ENCODE measurements around the gene UVRAG.
"Not testable (repeated sequence)": the region's sequence is repeated elsewhere in the genome, so short reads cannot be mapped to it uniquely, and the experiment has no call there.

Gene UVRAG

GRCh38 chr11:76035020-76035419 is 220.0 kb downstream of the UVRAG start:
- no peak for DNase-seq

GRCh38 chr11:76038608-76039007 is 223.6 kb downstream of the UVRAG start:
- DNase-seq, result no peak

- no peak for DNase-seq
Measured at GRCh38 chr11:76041208-76041607, 226.2 kb downstream of the UVRAG start.

- DNase-seq, result no peak
Measured at GRCh38 chr11:76044750-76045320, 229.8 kb downstream of the UVRAG start.

GRCh38 chr11:76047231-76047630 is 232.2 kb downstream of the UVRAG start:
- no peak for DNase-seq

GRCh38 chr11:76047766-76048165 is 232.8 kb downstream of the UVRAG start:
- no peak for DNase-seq

GRCh38 chr11:76048763-76049162 is 233.8 kb downstream of the UVRAG start:
- no peak for DNase-seq

- DNase-seq, result no peak
Measured at GRCh38 chr11:76049511-76049910, 234.5 kb downstream of the UVRAG start.

GRCh38 chr11:76051937-76052336 is 236.9 kb downstream of the UVRAG start:
- no peak for DNase-seq

GRCh38 chr11:76054330-76054729 is 239.3 kb downstream of the UVRAG start:
- no peak for DNase-seq

GRCh38 chr11:76056876-76057275 is 241.9 kb downstream of the UVRAG start:
- no peak for DNase-seq

- not testable (repeated sequence) for DNase-seq
Measured at GRCh38 chr11:76060475-76061036, 245.5 kb downstream of the UVRAG start.

- no peak for DNase-seq
Measured at GRCh38 chr11:76062733-76063132, 247.7 kb downstream of the UVRAG start.

GRCh38 chr11:76064192-76064591 is 249.2 kb downstream of the UVRAG start:
- no peak for DNase-seq

- no peak for DNase-seq
Measured at GRCh38 chr11:76067099-76067498, 252.1 kb downstream of the UVRAG start.

- DNase-seq, result no peak
Measured at GRCh38 chr11:76069001-76069400, 254.0 kb downstream of the UVRAG start.

- DNase-seq, result no peak
Measured at GRCh38 chr11:76071090-76071489, 256.1 kb downstream of the UVRAG start.

- no peak for DNase-seq
Measured at GRCh38 chr11:76073724-76074123, 258.7 kb downstream of the UVRAG start.

- DNase-seq, result no peak
Measured at GRCh38 chr11:76074148-76075095, 259.4 kb downstream of the UVRAG start.

GRCh38 chr11:76075716-76076115 is 260.7 kb downstream of the UVRAG start:
- DNase-seq, result no peak

GRCh38 chr11:76076253-76076652 is 261.2 kb downstream of the UVRAG start:
- DNase-seq, result not testable (repeated sequence)

GRCh38 chr11:76076749-76077148 is 261.7 kb downstream of the UVRAG start:
- no peak for DNase-seq

- no peak for DNase-seq
Measured at GRCh38 chr11:76077575-76078150, 262.7 kb downstream of the UVRAG start.

GRCh38 chr11:76081084-76081483 is 266.1 kb downstream of the UVRAG start:
- DNase-seq, result not testable (repeated sequence)

All from stimulated activated CD4-positive, alpha-beta T cell treated with anti-CD3 and anti-CD28 coated beads, Interleukin-4, amount 100 ng/mL, for 24 hours (primary cell).